H1 (cell line): Measurements from ENCODE around the gene CHAC1. TPM values are rescaled to one million over a fixed set of nuclear protein-coding genes. Genes with fewer than 3 reads are reported as not detected.

Source experiments
- ATF2 ChIP-seq: IDR thresholded peaks from 2 replicates; pipeline ENCODE4 v1.6.1; 2012; ENCODE audit warnings: low read length, inconsistent platforms
- BCL11A ChIP-seq, 2 experiments: IDR thresholded peaks; one replicate each; pipeline ENCODE4 v1.6.1; 2011; ENCODE audit warnings: low read depth in 2 of 2, low read length in 2 of 2, mild to moderate bottlenecking in 2 of 2
- CHD7 ChIP-seq: fragments of 300-600 bp; sonication (generic); IDR thresholded peaks from 2 replicates; pipeline ENCODE4 v1.7.1; 2012; ENCODE audit warnings: low read length, moderate library complexity, mild to moderate bottlenecking, inconsistent platforms; ENCODE audit not compliant: insufficient replicate concordance
- EGR1 ChIP-seq: IDR thresholded peaks from 2 replicates; pipeline ENCODE4 v1.6.1; 2011; ENCODE audit warnings: low read depth, low read length, borderline replicate concordance
- HDAC6 ChIP-seq: IDR thresholded peaks from one replicate; pipeline ENCODE4 v1.7.1; 2012; ENCODE audit warnings: low read depth, mild to moderate bottlenecking, inconsistent platforms, low read length, moderate library complexity
- RNF2 ChIP-seq: fragments of 200-900, 300-1000 bp; sonication (generic); IDR thresholded peaks from 2 replicates; pipeline ENCODE4 v1.7.1; 2016; ENCODE audit warnings: borderline replicate concordance, low read depth, mild to moderate bottlenecking, antibody characterized with exemption, low read length; ENCODE audit not compliant: poor library complexity, severe bottlenecking; ENCODE audit errors: missing control alignments
- TCF12 ChIP-seq: IDR thresholded peaks from 2 replicates; pipeline ENCODE4 v1.6.1; 2011; ENCODE audit warnings: low read depth, mild to moderate bottlenecking, low read length
- TEAD4 ChIP-seq: IDR thresholded peaks from 2 replicates; pipeline ENCODE4 v1.6.1; 2012; ENCODE audit warnings: low read depth, low read length, inconsistent platforms, mixed read lengths
- YY1 ChIP-seq: IDR thresholded peaks from 2 replicates; pipeline ENCODE4 v1.6.1; 2011; ENCODE audit warnings: low read depth, mild to moderate bottlenecking, low read length
- polyA plus RNA-seq, 7 experiments: library from polyadenylated mRNA; depleted of rRNA in 3 of 7; stranded (reverse) in 5 of 7; unstranded in 2 of 7; fragments of >200 nt in 5 of 7; fragments of 200-250 nt in 2 of 7; gene quantifications; 1 replicate in 5 of 7; 2 replicates in 1 of 7; 4 replicates in 1 of 7; pipeline versions ENCODE4 v1.2.1 to v1.2.3, GENCODE V29; 2011 to 2013; ENCODE audit warnings: missing spikeins in 2 of 7, mixed read lengths in 2 of 7
- total RNA-seq: library from RNA; stranded (reverse); fragmentation: NEBNext Ultra II Directional; extraction: Animal tissue kit (Norgen Biotek cat#: 25700); gene quantifications from 2 replicates; pipeline ENCODE4 v1.2.1, GENCODE V29; 2021

The CHAC1 gene
- total and polyA plus RNA-seq, 2 of the 8 experiments (the other 6 are each of a cell fraction or from before 2014, with no cell fraction given): 34.3 to 159 TPM

DNA sequence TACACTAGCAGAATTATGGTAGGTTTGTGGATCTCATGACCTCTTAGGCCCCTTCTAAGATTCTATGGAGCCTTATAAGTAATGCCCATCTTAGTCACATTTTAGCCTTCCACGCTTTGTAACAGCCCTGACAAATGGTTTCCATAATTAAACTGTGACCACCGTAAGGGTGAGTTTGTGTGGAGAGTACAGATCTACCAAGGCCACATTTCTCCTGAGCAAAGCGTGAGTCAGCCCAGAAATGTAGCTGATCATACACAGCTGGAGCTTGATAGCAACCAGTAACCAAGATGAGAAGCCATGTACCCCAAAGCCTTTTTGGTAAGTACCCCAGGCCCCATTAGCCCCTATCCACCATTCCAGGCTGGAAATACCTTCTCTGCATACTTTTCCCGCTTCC, 31.7 kb downstream of the CHAC1 start (continued):
- TF ChIP-seq CHD7 (no peak), TEAD4 (no peak), HDAC6 (no peak), EGR1 (no peak), TCF12 (no peak), ATF2 (no peak), RNF2 (no peak), YY1 (no peak), BCL11A (IDR thresholded peaks at IDR 0.05; ENCODE audit: low read depth in 2 of 2, low read length in 2 of 2) (no peak)
